Measurements from ENCODE around the gene FOXF1. TPM values are rescaled to one million over a fixed set of nuclear protein-coding genes. Genes with fewer than 3 reads are reported as not detected.

FOXF1 gene
- total RNA-seq, 1 experiment from 2014 or later: not detected

DNA sequence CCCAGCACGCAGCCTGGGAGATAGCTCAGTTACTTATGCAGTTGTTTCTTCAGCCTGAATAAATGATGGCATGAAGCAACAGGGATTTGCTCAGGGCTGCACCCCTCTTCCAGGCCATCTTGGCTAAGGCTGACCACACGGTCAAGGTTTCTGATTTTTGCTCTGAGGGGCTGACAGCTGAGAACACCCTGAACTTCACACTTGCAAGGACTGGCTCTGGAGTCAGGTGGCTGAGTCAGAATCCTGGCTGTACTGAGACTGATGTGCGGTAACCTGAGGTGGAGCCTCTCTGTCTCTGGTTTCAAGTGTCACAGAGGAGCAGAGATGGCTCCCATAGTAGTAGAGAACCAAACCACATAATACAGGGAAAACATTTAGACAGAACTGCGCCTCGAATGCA is 40.0 kb downstream of the FOXF1 start:
- intact Hi-C loops (cut with micrococcal nuclease; ENCODE audit: unreplicated experiment): no loop called here
- Mint-ChIP-seq H3K4me3 (ENCODE audit: low read depth, unreplicated experiment) (no peak overlapping the region), H3K27ac (ENCODE audit: unreplicated experiment) (no peak overlapping the region), H3K9me3 (ENCODE audit: low read depth, unreplicated experiment) (no peaks in the 10 kb centered on the region), H3K27me3 (ENCODE audit: unreplicated experiment) (no peaks in the 10 kb centered on the region), H3K4me1 (ENCODE audit: low read depth, unreplicated experiment) (no peaks in the 10 kb centered on the region), H3K36me3 (ENCODE audit: insufficient read depth, unreplicated experiment) (peaks cover 37% of the 10 kb centered on the region)
- TF ChIP-seq, protein P1, sequence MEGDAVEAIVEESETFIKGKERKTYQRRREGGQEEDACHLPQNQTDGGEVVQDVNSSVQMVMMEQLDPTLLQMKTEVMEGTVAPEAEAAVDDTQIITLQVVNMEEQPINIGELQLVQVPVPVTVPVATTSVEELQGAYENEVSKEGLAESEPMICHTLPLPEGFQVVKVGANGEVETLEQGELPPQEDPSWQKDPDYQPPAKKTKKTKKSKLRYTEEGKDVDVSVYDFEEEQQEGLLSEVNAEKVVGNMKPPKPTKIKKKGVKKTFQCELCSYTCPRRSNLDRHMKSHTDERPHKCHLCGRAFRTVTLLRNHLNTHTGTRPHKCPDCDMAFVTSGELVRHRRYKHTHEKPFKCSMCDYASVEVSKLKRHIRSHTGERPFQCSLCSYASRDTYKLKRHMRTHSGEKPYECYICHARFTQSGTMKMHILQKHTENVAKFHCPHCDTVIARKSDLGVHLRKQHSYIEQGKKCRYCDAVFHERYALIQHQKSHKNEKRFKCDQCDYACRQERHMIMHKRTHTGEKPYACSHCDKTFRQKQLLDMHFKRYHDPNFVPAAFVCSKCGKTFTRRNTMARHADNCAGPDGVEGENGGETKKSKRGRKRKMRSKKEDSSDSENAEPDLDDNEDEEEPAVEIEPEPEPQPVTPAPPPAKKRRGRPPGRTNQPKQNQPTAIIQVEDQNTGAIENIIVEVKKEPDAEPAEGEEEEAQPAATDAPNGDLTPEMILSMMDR (IDR thresholded peaks at IDR 0.05; ENCODE audit: unreplicated experiment): no peak
- BruUV-seq (replicated peaks): no TSS peak
- no peak for DNase-seq
- CTCF ChIA-PET: no interaction called here

DNA sequence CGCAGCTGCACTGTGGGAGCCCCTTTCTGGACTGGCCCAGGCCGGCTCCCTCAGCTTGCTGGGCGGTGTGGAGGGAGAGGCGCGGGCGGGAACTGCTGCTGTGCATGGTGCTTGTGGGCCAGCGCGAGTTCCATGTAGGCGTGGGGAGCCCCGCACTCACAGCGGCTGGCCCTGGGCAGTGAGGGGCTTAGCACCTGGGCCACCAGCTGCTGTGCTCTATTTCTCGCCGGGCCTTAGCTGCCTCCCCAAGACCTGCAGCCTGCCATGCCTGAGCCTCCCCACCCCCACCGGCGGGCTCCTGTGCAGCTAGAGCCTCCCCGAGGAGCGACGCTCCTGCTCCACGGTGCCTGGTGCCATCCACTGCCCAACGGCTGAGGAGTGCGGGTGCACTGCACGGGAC is 43.0 kb downstream of the FOXF1 start:
- peak overlapping the region; percentile 92 for H3K4me3 Mint-ChIP-seq (ENCODE audit: low read depth, unreplicated experiment)
- CTCF ChIA-PET: no interaction called here
- H3K27me3 Mint-ChIP-seq (ENCODE audit: unreplicated experiment): peaks cover 6% of the 10 kb centered on the region
- H3K4me1 Mint-ChIP-seq (ENCODE audit: low read depth, unreplicated experiment): no peaks in the 10 kb centered on the region
- H3K9me3 Mint-ChIP-seq (ENCODE audit: low read depth, unreplicated experiment): no peaks in the 10 kb centered on the region
- BruUV-seq (replicated peaks): no TSS peak
- no peak overlapping the region for H3K27ac Mint-ChIP-seq (ENCODE audit: unreplicated experiment)
- intact Hi-C loops (cut with micrococcal nuclease; ENCODE audit: unreplicated experiment): no loop called here
- DNase-seq: no peak
- TF ChIP-seq, protein P1 (IDR thresholded peaks at IDR 0.05; ENCODE audit: unreplicated experiment): no peak
- peaks cover 29% of the 10 kb centered on the region for H3K36me3 Mint-ChIP-seq (ENCODE audit: insufficient read depth, unreplicated experiment)

DNA sequence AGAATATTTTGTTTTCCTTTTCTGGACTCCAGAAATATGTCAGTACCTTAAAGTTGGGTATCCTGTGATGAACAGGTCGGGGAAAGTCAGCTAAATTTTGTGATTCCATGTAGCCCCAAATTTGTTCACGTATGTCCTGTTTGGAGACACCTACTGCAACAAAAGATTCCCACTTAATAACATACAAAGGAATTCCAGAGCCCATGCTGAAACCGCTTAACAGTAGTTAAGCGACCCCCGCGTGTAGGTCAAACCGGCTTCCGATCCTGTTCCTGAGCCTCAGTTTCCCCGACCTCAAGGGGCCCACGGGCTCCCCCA is 44.2 kb downstream of the FOXF1 start:
- no TSS peak for BruUV-seq (replicated peaks)
- Mint-ChIP-seq H3K4me3 (ENCODE audit: low read depth, unreplicated experiment) (peak overlapping the region; percentile 92), H3K27me3 (ENCODE audit: unreplicated experiment) (peaks cover 14% of the 10 kb centered on the region), H3K27ac (ENCODE audit: unreplicated experiment) (peak overlapping the region; percentile 96), H3K9me3 (ENCODE audit: low read depth, unreplicated experiment) (no peaks in the 10 kb centered on the region), H3K4me1 (ENCODE audit: low read depth, unreplicated experiment) (no peaks in the 10 kb centered on the region), H3K36me3 (ENCODE audit: insufficient read depth, unreplicated experiment) (peaks cover 29% of the 10 kb centered on the region)
- DNase-seq: no peak
- CTCF ChIA-PET: interaction anchor here (1.0 kb wide), 1 partner anchor 508 kb away, joined by 3 read pairs; no protein-coding TSS in a partner anchor
- TF ChIP-seq, protein P1 (IDR thresholded peaks at IDR 0.05; ENCODE audit: unreplicated experiment): no peak
- intact Hi-C loops (cut with micrococcal nuclease; ENCODE audit: unreplicated experiment): no loop called here

DNA sequence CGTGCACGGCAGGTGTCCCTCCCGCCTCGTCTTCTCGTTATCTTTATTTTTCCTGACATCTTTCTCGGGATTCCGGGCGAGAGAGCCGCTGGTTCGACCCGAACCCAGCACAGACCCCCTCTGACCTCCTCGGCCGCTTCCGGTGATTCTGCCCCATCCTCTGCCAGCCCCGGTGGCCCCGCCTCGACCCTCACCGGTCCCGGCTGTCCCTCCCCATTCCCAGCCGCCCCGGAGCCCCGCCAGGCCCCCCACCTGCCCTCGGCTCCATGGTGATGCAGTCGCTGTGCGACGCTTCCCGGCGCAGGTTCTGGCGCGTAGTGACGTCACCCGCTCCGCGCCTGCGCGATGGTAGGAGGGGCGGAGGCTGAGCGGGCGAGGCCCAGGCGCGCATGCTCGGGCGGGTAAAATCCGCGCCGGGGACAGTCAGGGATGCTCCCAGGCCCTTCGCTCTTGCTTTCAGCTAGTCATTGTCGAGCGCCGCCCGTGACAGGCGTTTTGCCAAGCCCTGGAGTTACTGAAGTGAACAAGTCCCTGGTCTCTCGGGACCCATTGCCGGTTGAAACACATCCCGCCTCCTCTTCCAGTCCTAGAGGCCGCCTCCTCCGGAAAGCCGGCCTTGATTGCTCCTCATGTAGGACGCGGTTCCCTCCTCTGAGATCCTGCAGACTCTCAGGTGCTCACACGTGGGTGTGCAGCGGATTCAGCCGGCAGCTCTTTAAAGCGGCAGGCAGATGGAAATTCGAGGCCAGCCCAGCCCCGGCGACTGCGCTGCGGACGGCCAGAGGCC is 44.8 kb downstream of the FOXF1 start, which contains the start of gene MTHFSD:
Gene MTHFSD, minus strand, starts transcription at position 319 of the 787 bp plus-strand sequence. Its CDS starts 51 bp downstream, at position 268.
- TSS peak; percentile 99 for BruUV-seq (replicated peaks)
- CTCF ChIA-PET: interaction anchor here (1.0 kb wide), 1 partner anchor 507 kb away, joined by 3 read pairs; no protein-coding TSS in a partner anchor

More for the DNA sequence above, 44.8 kb downstream of the FOXF1 start, which contains the start of gene MTHFSD:
- Mint-ChIP-seq H3K36me3 (ENCODE audit: insufficient read depth, unreplicated experiment) (peaks cover 29% of the 10 kb centered on the region), H3K9me3 (ENCODE audit: low read depth, unreplicated experiment) (no peaks in the 10 kb centered on the region), H3K4me1 (ENCODE audit: low read depth, unreplicated experiment) (no peaks in the 10 kb centered on the region), H3K27me3 (ENCODE audit: unreplicated experiment) (peaks cover 14% of the 10 kb centered on the region), H3K4me3 (ENCODE audit: low read depth, unreplicated experiment) (peak within 1 kb of the TSS; percentile 92), H3K27ac (ENCODE audit: unreplicated experiment) (peak within 1 kb of the TSS; percentile 96)
- intact Hi-C loops (cut with micrococcal nuclease; ENCODE audit: unreplicated experiment): no loop called here
- TF ChIP-seq, protein P1 (IDR thresholded peaks at IDR 0.05; ENCODE audit: unreplicated experiment): no peak
- peak; percentile 98 for DNase-seq
